Esophagus squamous epithelium (tissue), 4 donors: Measurements from ENCODE around the gene ZNF552.
"Not testable (repeated sequence)": the region's sequence is repeated elsewhere in the genome, so short reads cannot be mapped to it uniquely, and the experiment has no call there.

ENCODE experiments used
- CTCF ChIP-seq, 6 experiments: fragments of 450-650 bp in 4 of 6; fragments of 200-600 bp in 2 of 6; sonication (generic) in 2 of 6; IDR thresholded peaks; one replicate each; pipeline ENCODE4 v1.5.1; 2016 to 2019; ENCODE audit warnings: antibody characterized with exemption in 6 of 6, mild to moderate bottlenecking in 4 of 6, moderate library complexity in 4 of 6
- POLR2A ChIP-seq, 4 donors: fragments of 450-650 bp; IDR thresholded peaks; one replicate each; pipeline ENCODE4 v1.6.1; 2017; ENCODE audit warnings: antibody characterized with exemption in 4 of 4, mild to moderate bottlenecking in 4 of 4, moderate library complexity in 3 of 4

GRCh38 chr19:57854117-57854516 lies 39.4 kb upstream of the ZNF552 start:
- TF ChIP-seq CTCF, POLR2A (IDR thresholded peaks at IDR 0.05): not testable (repeated sequence)
